KMS-11 (cell line): ENCODE data around the gene KCNJ6.
"Not testable (repeated sequence)": the region's sequence is repeated elsewhere in the genome, so short reads cannot be mapped to it uniquely, and the experiment has no call there.

Source experiments
- H2AFZ ChIP-seq: fragments of 200-600 bp; sonication (generic); 2 replicates; pipeline ENCODE4 v1.6.1; 2016; ENCODE audit warnings: antibody characterized with exemption, mixed run types, low read depth
- H3K27ac ChIP-seq: fragments of 200-600 bp; sonication (generic); 2 replicates; pipeline ENCODE4 v1.6.1; 2016; ENCODE audit warnings: mild to moderate bottlenecking, mixed run types
- H3K27me3 ChIP-seq: fragments of 200-600 bp; sonication (generic); 2 replicates; pipeline ENCODE4 v1.6.1; 2017; ENCODE audit warnings: mild to moderate bottlenecking, low read depth, mixed run types, moderate library complexity; ENCODE audit not compliant: insufficient read depth
- H3K36me3 ChIP-seq: fragments of 200-600 bp; sonication (generic); 2 replicates; pipeline ENCODE4 v1.6.1; 2017; ENCODE audit warnings: mild to moderate bottlenecking, mixed run types; ENCODE audit not compliant: insufficient read depth
- H3K4me1 ChIP-seq: fragments of 200-600 bp; sonication (generic); 2 replicates; pipeline ENCODE4 v1.6.1; 2016; ENCODE audit warnings: mild to moderate bottlenecking, low read depth, mixed run types; ENCODE audit not compliant: poor library complexity, severe bottlenecking
- H3K4me2 ChIP-seq: fragments of 200-600 bp; sonication (generic); 2 replicates; pipeline ENCODE4 v1.7.0; 2016; ENCODE audit warnings: mild to moderate bottlenecking, mixed run types
- H3K4me3 ChIP-seq: fragments of 200-600 bp; sonication (generic); IDR thresholded peaks from 2 replicates; pipeline ENCODE4 v1.6.1; 2017; ENCODE audit warnings: low read depth, low read length, mixed read lengths; ENCODE audit not compliant: insufficient read depth
- H3K79me2 ChIP-seq: fragments of 200-600 bp; sonication (generic); 2 replicates; pipeline ENCODE4 v1.6.1; 2016; ENCODE audit warnings: low read depth, mixed run types; ENCODE audit not compliant: insufficient read depth
- H3K9ac ChIP-seq: fragments of 200-600 bp; sonication (generic); 2 replicates; pipeline ENCODE4 v1.6.1; 2016; ENCODE audit warnings: mild to moderate bottlenecking, mixed run types
- H4K20me1 ChIP-seq: fragments of 200-600 bp; sonication (generic); 2 replicates; pipeline ENCODE4 v1.6.1; 2016; ENCODE audit warnings: mild to moderate bottlenecking, mixed run types; ENCODE audit not compliant: insufficient read depth
- TF ChIP-seq, protein P1 (sequence below): fragments of 200-600 bp; sonication (generic); conservative IDR thresholded peaks from 2 replicates; pipeline ENCODE4 v1.6.1; 2017; ENCODE audit warnings: low read depth, mild to moderate bottlenecking, antibody characterized with exemption, low read length, moderate library complexity, mixed read lengths

Gene KCNJ6

DNA sequence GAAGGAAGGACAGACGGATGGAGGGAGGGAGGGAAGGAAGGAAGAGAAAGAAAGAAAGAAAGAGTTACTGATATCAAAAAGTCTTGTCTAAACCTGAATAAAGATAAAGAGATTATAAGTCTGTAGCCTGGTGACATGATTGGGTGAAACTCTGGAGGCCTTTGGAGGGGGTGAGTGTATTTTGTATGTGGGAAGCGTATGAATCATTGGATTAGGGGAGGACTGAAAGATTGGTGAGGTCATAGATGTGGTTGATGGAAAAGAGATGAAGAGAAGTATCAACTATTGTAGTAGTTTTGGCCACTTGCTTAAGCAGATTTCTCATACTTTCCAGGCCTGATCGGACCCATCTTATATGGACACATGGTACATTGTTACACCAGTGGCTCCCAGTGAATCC lies 11.5 kb upstream of the KCNJ6 start:
- no peaks in the 10 kb centered on the region for H4K20me1 ChIP-seq
- no peak overlapping the region for H3K4me2 ChIP-seq
- TF ChIP-seq, protein P1, sequence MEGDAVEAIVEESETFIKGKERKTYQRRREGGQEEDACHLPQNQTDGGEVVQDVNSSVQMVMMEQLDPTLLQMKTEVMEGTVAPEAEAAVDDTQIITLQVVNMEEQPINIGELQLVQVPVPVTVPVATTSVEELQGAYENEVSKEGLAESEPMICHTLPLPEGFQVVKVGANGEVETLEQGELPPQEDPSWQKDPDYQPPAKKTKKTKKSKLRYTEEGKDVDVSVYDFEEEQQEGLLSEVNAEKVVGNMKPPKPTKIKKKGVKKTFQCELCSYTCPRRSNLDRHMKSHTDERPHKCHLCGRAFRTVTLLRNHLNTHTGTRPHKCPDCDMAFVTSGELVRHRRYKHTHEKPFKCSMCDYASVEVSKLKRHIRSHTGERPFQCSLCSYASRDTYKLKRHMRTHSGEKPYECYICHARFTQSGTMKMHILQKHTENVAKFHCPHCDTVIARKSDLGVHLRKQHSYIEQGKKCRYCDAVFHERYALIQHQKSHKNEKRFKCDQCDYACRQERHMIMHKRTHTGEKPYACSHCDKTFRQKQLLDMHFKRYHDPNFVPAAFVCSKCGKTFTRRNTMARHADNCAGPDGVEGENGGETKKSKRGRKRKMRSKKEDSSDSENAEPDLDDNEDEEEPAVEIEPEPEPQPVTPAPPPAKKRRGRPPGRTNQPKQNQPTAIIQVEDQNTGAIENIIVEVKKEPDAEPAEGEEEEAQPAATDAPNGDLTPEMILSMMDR: no peak
- H2AFZ ChIP-seq: no peak overlapping the region
- H3K4me1 ChIP-seq: no peaks in the 10 kb centered on the region
- H3K9ac ChIP-seq: no peak overlapping the region
- no peak overlapping the region for H3K27ac ChIP-seq
- H3K36me3 ChIP-seq: no peaks in the 10 kb centered on the region
- H3K27me3 ChIP-seq: no peaks in the 10 kb centered on the region
- H3K4me3 ChIP-seq: no peak overlapping the region
- H3K79me2 ChIP-seq: no peaks in the 10 kb centered on the region

DNA sequence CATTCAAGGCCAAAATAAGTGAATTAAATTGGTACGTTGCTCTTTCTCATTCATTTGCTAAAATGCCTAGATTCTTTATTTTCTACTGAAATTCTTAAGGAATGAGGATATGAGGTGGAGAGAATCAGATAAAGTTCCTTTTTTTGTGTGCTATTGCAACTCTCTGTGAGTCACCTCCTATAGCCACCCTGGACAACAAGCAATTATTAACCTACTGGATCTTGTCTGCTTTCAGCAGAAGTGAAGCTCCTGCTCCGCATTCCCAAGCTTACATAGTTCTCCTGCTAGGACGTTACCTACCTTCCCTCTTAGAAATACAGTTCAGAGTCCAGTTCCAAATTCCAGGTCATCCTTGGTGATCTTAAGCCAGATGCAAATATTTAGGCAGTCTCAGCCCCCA lies 4.8 kb upstream of the KCNJ6 start:
- H3K36me3 ChIP-seq: no peaks in the 10 kb centered on the region
- no peak overlapping the region for H2AFZ ChIP-seq
- H3K4me2 ChIP-seq: no peak overlapping the region
- no peaks in the 10 kb centered on the region for H4K20me1 ChIP-seq
- H3K4me3 ChIP-seq: no peak overlapping the region
- TF ChIP-seq, protein P1: no peak
- H3K27me3 ChIP-seq: no peaks in the 10 kb centered on the region
- H3K4me1 ChIP-seq: no peaks in the 10 kb centered on the region
- no peak overlapping the region for H3K27ac ChIP-seq
- no peaks in the 10 kb centered on the region for H3K79me2 ChIP-seq
- no peak overlapping the region for H3K9ac ChIP-seq

DNA sequence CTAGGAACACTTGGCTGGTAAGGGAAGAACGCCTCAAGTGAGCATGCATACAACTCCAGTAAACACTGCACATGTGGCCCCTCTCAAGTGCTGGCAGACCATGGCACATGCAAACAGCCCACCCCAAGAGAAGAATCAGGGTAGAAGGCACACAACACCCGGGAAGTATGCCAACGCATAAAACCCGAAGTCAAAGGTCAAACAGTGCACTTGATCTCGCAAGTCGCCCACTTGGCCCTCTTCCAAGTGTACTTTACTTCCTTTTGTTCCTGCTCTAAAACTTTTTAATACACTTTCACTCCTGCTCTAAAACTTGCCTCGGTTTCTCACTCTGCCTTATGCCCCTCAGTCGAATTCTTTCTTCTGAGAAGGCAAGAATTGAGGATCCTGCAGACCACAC lies 4.0 kb upstream of the KCNJ6 start:
- not testable (repeated sequence) for H3K9ac ChIP-seq, H3K27ac ChIP-seq, H3K36me3 ChIP-seq, H3K4me2 ChIP-seq, H3K27me3 ChIP-seq, H3K4me1 ChIP-seq, H3K79me2 ChIP-seq, H3K4me3 ChIP-seq, H2AFZ ChIP-seq, H4K20me1 ChIP-seq

DNA sequence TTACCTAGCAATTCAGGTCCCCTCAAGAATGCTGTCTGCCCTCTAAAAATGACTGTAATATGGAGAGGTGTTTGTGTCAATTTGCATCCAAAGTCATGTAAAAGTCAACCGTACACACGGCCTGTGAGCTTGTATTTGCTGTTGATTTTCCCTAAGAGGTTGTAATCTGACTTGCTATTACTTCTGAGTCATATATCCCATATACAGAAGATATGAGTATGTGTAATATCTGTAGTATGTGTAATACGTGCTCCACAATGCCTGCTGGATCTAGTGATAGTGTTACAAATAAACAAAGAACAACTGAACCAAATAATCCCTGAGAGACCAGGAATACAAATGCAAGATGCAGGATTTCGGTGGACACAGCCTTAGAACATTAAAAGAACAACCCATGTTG lies 1.4 kb upstream of the KCNJ6 start:
- Histone ChIP-seq H3K79me2 (no peaks in the 10 kb centered on the region), H3K9ac (no peak overlapping the region), H3K27ac (no peak overlapping the region), H3K4me2 (no peak overlapping the region), H3K4me1 (no peaks in the 10 kb centered on the region), H2AFZ (no peak overlapping the region), H4K20me1 (no peaks in the 10 kb centered on the region), H3K36me3 (no peaks in the 10 kb centered on the region), H3K27me3 (no peaks in the 10 kb centered on the region), H3K4me3 (no peak overlapping the region)
- TF ChIP-seq, protein P1: no peak

DNA sequence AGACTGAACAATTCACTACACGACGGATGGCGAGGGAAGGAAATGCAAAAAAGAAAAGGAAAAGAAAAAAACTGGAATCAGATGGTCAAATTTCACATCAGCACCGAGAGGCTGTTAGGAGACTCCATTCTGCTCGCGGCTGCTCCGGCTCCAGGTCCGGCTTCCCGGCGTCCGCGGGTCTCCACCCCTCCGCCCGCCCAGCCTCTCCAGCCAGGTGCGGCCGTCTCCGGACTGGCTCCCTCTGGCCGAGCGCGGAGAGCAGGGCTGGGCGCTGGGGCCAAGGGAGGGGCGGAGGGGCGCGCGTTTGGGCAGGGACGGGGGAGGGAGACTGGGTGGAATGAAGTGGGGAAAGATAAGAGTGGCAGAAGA lies 332 bp downstream of the KCNJ6 start:
- no peaks in the 10 kb centered on the region for H3K27me3 ChIP-seq
- H4K20me1 ChIP-seq: no peaks in the 10 kb centered on the region
- no peak overlapping the region for H3K27ac ChIP-seq
- no peak overlapping the region for H3K4me2 ChIP-seq
- H3K4me3 ChIP-seq: no peak overlapping the region
- TF ChIP-seq, protein P1: no peak
- H3K4me1 ChIP-seq: no peaks in the 10 kb centered on the region
- H3K9ac ChIP-seq: no peak overlapping the region
- no peak overlapping the region for H2AFZ ChIP-seq
- no peaks in the 10 kb centered on the region for H3K36me3 ChIP-seq
- no peaks in the 10 kb centered on the region for H3K79me2 ChIP-seq
